Breast epithelium (tissue), 3 donors: ENCODE results near the gene SNX27.
"Not testable (repeated sequence)": the region's sequence is repeated elsewhere in the genome, so short reads cannot be mapped to it uniquely, and the experiment has no call there.

Experiments used
- CTCF ChIP-seq, 3 donors: fragments of 450-650 bp; IDR thresholded peaks; one replicate each; pipeline ENCODE4 v1.5.1; 2016 to 2017; ENCODE audit warnings: antibody characterized with exemption in 3 of 3, mild to moderate bottlenecking in 3 of 3, moderate library complexity in 3 of 3
- POLR2A ChIP-seq: fragments of 450-650 bp; IDR thresholded peaks from one replicate; pipeline ENCODE4 v1.6.1; 2016; ENCODE audit warnings: antibody characterized with exemption, mild to moderate bottlenecking, moderate library complexity

- not testable (repeated sequence) for TF ChIP-seq POLR2A; CTCF (IDR thresholded peaks at IDR 0.05)
Measured at GRCh38 chr1:151682901-151683300, 71.1 kb downstream of the SNX27 start.
